GM19455 (cell line): ENCODE data around the gene MISP3.

Experiments used
- ATAC-seq: cut with Tn5 transposase; IDR thresholded peaks from one replicate; pipeline ENCODE4 v1.9.1; 2021; ENCODE audit not compliant: unreplicated experiment

MISP3 gene

GRCh38 chr19:14053032-14053431, 19.6 kb upstream of the MISP3 start:
- ATAC-seq = no peak

- no peak for ATAC-seq
These were observed 19.1 kb upstream of the MISP3 start for GRCh38 chr19:14053500-14053899.

GRCh38 chr19:14054099-14054498, 18.5 kb upstream of the MISP3 start:
- ATAC-seq = no peak

GRCh38 chr19:14054721-14055120, 17.9 kb upstream of the MISP3 start:
- no peak for ATAC-seq

GRCh38 chr19:14055396-14055795, 17.2 kb upstream of the MISP3 start:
- no peak for ATAC-seq

- no peak for ATAC-seq
These were observed 16.4 kb upstream of the MISP3 start for GRCh38 chr19:14056069-14056666.

GRCh38 chr19:14056741-14057356, 15.7 kb upstream of the MISP3 start:
- no peak for ATAC-seq

- no peak for ATAC-seq
These were observed 14.1 kb upstream of the MISP3 start for GRCh38 chr19:14058182-14059092.

GRCh38 chr19:14059093-14059480, 13.5 kb upstream of the MISP3 start:
- ATAC-seq = no peak

- no peak for ATAC-seq
These were observed 12.9 kb upstream of the MISP3 start for GRCh38 chr19:14059652-14060155.

- no peak for ATAC-seq
These were observed 11.4 kb upstream of the MISP3 start for GRCh38 chr19:14061081-14061749.

- ATAC-seq = no peak
These were observed 10.6 kb upstream of the MISP3 start, which contains the start of gene PALM3 for GRCh38 chr19:14061751-14062557. TSS of gene PALM3 (minus strand) at chr19:14062076. CDS start at chr19:14061980, 96 bp downstream.

GRCh38 chr19:14062558-14062855, 10.1 kb upstream of the MISP3 start:
- no peak for ATAC-seq

- ATAC-seq = no peak
These were observed 9.5 kb upstream of the MISP3 start for GRCh38 chr19:14063105-14063504.

GRCh38 chr19:14066134-14066533, 6.5 kb upstream of the MISP3 start:
- ATAC-seq = no peak

GRCh38 chr19:14070268-14071050, 2.1 kb upstream of the MISP3 start:
- ATAC-seq = no peak

- ATAC-seq = peak; percentile 58
These were observed 807 bp downstream of the MISP3 start for GRCh38 chr19:14073261-14073924.

GRCh38 chr19:14073925-14074838, 1.6 kb downstream of the MISP3 start:
- ATAC-seq = no peak
